Fibroblast of pulmonary artery (primary cell): ENCODE measurements around the gene DNAJC8.

Experiments
- DNase-seq: peaks from one replicate; pipeline ENCODE4 v3.0.0-alpha.2; 2010; ENCODE audit warnings: low read depth
- H3K4me3 ChIP-seq: replicated peaks from 2 replicates; pipeline ENCODE4 v1.5.1; 2011; ENCODE audit warnings: low read depth, mild to moderate bottlenecking, control low read depth, low read length, moderate library complexity
- TF ChIP-seq, protein P1 (sequence below): IDR thresholded peaks from 2 replicates; pipeline ENCODE4 v1.5.1; 2011; ENCODE audit warnings: mild to moderate bottlenecking, control low read depth, low read length, inconsistent platforms; ENCODE audit errors: missing control alignments

Gene DNAJC8

DNA sequence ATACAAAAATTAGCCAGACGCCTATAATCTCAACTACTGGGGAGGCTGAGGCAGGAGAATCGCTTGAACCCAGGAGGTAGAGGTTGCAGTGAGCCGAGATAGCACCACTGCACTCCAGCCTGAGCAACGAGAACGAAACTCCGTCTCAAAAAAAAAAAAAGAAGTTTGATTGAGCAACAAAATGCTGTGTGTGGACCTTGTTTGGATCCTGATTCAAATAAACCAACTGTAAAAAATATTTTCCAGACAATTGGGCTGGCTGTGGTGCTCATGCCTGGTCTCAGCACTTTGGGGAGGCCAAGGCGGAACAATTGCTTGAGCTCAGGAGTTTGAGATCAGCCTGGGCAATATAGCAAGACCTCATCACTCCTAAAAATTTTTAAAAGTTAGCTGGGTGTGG, 73.1 kb downstream of the DNAJC8 start:
- TF ChIP-seq, protein P1, sequence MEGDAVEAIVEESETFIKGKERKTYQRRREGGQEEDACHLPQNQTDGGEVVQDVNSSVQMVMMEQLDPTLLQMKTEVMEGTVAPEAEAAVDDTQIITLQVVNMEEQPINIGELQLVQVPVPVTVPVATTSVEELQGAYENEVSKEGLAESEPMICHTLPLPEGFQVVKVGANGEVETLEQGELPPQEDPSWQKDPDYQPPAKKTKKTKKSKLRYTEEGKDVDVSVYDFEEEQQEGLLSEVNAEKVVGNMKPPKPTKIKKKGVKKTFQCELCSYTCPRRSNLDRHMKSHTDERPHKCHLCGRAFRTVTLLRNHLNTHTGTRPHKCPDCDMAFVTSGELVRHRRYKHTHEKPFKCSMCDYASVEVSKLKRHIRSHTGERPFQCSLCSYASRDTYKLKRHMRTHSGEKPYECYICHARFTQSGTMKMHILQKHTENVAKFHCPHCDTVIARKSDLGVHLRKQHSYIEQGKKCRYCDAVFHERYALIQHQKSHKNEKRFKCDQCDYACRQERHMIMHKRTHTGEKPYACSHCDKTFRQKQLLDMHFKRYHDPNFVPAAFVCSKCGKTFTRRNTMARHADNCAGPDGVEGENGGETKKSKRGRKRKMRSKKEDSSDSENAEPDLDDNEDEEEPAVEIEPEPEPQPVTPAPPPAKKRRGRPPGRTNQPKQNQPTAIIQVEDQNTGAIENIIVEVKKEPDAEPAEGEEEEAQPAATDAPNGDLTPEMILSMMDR, result no peak
- DNase-seq, result no peak
- no peak overlapping the region for H3K4me3 ChIP-seq

GRCh38 chr1:28159243-28159642, 73.6 kb downstream of the DNAJC8 start:
- no peak overlapping the region for H3K4me3 ChIP-seq
- TF ChIP-seq, protein P1, result no peak
- no peak for DNase-seq

- DNase-seq, result no peak
- no peak overlapping the region for H3K4me3 ChIP-seq
- TF ChIP-seq, protein P1, result no peak
Observed at GRCh38 chr1:28157894-28158293, 74.9 kb downstream of the DNAJC8 start.

DNA sequence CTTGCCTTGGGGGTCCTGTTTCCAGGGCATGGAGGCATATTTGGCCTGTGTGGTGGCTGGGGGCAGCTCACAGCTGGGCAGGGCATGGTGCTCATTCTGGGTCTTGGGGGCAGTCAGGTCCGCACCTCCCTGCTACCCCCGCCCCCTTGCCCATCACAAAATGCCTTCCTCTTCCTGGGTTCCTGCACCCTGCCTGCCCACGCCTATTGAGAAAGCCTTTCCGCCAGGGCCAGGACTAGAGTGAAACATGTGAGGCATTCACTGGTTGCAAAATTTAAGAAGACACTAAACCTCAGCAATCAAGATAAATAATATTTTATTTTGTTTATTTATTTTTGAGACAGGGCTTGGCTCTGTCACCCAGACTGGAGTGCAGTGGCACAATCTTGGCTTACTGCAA, 76.0 kb downstream of the DNAJC8 start:
- TF ChIP-seq, protein P1, result no peak
- DNase-seq, result no peak
- no peak overlapping the region for H3K4me3 ChIP-seq

- no peak overlapping the region for H3K4me3 ChIP-seq
- DNase-seq, result no peak
- TF ChIP-seq, protein P1, result no peak
Observed at GRCh38 chr1:28155628-28156027, 77.2 kb downstream of the DNAJC8 start.

DNA sequence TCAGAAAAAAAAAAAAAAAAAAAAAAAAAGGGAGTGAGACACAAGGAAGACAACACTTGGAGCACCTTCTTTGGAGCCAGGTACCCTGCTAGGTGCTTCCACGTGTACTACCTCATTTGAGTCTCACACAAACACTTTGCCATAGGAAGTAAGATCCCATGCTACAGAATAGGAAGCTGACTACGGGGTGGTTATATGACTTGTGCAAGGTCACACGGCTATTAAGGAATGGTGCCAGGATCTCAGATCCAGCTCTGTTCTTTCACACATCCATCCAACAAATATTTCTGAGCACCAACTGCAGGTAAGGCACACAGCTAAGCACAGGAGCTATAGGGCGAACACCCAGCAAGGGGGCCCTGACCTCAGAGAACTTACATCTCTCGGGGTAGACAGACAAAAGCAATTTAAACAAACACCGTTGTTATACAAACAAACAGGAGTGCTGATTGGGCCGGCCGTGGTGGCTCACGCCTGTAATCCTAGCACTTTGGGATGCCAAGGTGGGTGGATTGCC, 78.7 kb downstream of the DNAJC8 start:
- TF ChIP-seq, protein P1, result no peak
- no peak for DNase-seq
- H3K4me3 ChIP-seq, result no peak overlapping the region
